ENCODE results near the gene MSANTD4.

The MSANTD4 gene

DNA sequence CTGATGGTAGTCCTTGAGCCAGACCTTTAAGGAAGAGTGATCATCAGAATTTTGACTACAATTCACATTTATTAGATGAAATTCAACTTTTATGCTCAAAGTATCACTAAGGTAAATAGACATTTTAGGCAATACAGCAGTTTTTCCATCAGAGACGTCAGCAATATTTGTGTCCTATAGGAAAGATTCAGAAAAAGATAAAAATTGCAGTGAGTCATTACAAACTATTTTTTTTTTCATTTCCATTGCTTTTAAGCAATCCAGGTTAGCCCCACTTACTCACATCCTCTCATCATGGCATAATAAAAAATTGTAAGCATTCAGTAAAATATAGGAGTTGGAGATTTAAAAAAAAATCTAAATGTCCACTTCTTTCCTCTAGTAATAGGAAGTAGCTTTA, 46.9 kb downstream of the MSANTD4 start:
- no peak for TF ChIP-seq FOXP2 (optimal IDR thresholded peaks at IDR 0.05; ENCODE audit: borderline replicate concordance, extremely low read depth, extremely low read length, insufficient read depth)
- no peak for TF ChIP-seq POLR2AphosphoS5 (IDR thresholded peaks at IDR 0.05; ENCODE audit: low read depth, low read length)
- no peak for TF ChIP-seq SIN3A (IDR thresholded peaks at IDR 0.05; ENCODE audit: borderline replicate concordance, insufficient read depth, low read length)
- no peak for TF ChIP-seq TAF1 (IDR thresholded peaks at IDR 0.05; ENCODE audit: borderline replicate concordance, insufficient read depth, low read length)
- no peak for TF ChIP-seq REST (IDR thresholded peaks at IDR 0.05; ENCODE audit: insufficient read depth in 1 of 2, low read depth in 2 of 2, low read length in 2 of 2)

- no peak for TF ChIP-seq POLR2AphosphoS5 (IDR thresholded peaks at IDR 0.05; ENCODE audit: low read depth, low read length)
Measured at GRCh38 chr11:105969756-105970155, 52.3 kb downstream of the MSANTD4 start.

DNA sequence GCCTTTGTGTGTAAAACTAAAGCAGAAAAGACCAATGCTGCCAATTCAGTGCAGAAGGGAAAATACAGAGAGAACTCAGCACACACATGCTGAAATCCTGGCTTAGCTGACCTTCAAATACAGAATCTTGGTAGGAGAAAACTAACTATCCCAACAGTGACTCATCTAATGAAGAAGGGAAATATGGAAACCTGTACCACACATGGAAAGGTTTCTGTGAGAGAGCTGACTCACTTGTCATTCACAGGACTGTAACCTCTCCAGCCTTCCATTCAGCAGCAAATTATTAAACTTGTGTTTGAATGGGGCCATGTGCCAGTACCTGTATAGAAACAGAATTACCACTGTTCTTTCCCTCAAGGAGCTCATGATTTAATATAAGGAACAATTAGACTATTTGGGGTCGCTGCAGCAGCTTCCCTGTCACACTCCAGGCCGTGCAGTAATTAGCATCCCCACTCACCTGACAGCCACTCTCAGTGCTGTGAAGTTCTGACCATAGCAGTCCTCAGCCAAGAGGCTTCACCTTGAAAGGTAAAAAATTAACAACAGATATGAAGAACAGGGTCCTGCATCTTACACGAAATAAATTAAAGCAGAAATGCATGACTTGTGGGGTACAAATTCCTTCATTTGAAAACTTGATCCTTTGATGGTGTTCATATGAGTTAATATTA, 53.9 kb downstream of the MSANTD4 start:
- TF ChIP-seq FOXP2 (optimal IDR thresholded peaks at IDR 0.05; ENCODE audit: borderline replicate concordance, extremely low read depth, extremely low read length, insufficient read depth) (no peak), POLR2AphosphoS5 (IDR thresholded peaks at IDR 0.05; ENCODE audit: low read depth, low read length) (no peak), SIN3A (IDR thresholded peaks at IDR 0.05; ENCODE audit: borderline replicate concordance, insufficient read depth, low read length) (no peak), TAF1 (IDR thresholded peaks at IDR 0.05; ENCODE audit: borderline replicate concordance, insufficient read depth, low read length) (no peak), REST (IDR thresholded peaks at IDR 0.05; ENCODE audit: insufficient read depth in 1 of 2, low read depth in 2 of 2, low read length in 2 of 2) (no peak)

- TF ChIP-seq POLR2AphosphoS5 (IDR thresholded peaks at IDR 0.05; ENCODE audit: low read depth, low read length) (no peak), FOXP2 (optimal IDR thresholded peaks at IDR 0.05; ENCODE audit: borderline replicate concordance, extremely low read depth, extremely low read length, insufficient read depth) (no peak), TAF1 (IDR thresholded peaks at IDR 0.05; ENCODE audit: borderline replicate concordance, insufficient read depth, low read length) (no peak), REST (IDR thresholded peaks at IDR 0.05; ENCODE audit: insufficient read depth in 1 of 2, low read depth in 2 of 2, low read length in 2 of 2) (no peak), SIN3A (IDR thresholded peaks at IDR 0.05; ENCODE audit: borderline replicate concordance, insufficient read depth, low read length) (no peak)
Measured at GRCh38 chr11:105960252-105961245, 61.5 kb downstream of the MSANTD4 start.
